ENCODE results near the gene IGLL5. TPM values are rescaled to one million over a fixed set of nuclear protein-coding genes. Genes with fewer than 3 reads are reported as not detected.

Gene IGLL5
- total and polyA plus RNA-seq, 2 experiments from 2014 or later: not detected

DNA sequence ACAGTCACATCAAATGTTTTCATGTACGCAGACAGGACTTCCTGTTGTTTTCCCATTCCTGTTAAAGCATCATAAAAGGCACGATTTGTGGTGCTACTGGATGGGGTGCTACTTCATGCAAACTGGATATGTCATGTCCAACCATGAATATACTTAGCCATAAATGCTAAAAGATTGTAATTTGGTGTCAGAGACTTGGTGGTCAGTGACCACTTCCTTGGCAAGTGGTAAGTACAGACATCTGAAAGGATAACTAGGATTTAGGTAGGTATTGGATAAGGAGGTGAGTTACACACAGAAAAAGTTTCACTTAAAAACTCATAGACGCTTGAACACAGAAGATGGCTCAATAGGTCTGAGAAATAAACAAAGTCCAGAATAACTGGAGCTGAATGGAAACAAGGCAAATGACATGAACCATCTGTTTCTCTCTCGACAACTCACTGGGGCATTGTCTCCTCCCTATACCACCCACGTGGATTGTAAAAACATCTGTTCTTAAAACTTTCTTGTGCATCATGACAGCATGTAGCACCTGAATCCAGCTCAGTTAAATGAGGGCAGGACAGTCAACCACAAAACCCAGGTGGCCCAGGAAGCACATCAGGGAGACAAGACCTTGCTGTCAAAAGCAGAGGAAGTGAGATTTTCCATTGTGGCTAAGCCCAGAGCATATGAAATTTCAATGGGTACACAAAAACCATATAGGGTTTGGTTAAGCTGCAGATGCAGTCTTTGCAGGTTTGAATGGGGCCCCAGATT is 22.1 kb upstream of the IGLL5 start:
- Histone ChIP-seq H3K27ac (no peak overlapping the region), H3K4me1 (ENCODE audit: low read depth) (no peaks in the 10 kb centered on the region), H3K9me3 (ENCODE audit: low read depth) (no peaks in the 10 kb centered on the region), H3K27me3 (no peaks in the 10 kb centered on the region), H3K36me3 (no peaks in the 10 kb centered on the region), H3K4me3 (no peak overlapping the region)
- DNase-seq (ENCODE audit: low read depth in 1 of 2, low spot score in 1 of 2): peak in 1 of 2 donors; percentile 16
- TF ChIP-seq CTCF (IDR thresholded peaks at IDR 0.05; ENCODE audit: low read depth, low read length): no peak

DNA sequence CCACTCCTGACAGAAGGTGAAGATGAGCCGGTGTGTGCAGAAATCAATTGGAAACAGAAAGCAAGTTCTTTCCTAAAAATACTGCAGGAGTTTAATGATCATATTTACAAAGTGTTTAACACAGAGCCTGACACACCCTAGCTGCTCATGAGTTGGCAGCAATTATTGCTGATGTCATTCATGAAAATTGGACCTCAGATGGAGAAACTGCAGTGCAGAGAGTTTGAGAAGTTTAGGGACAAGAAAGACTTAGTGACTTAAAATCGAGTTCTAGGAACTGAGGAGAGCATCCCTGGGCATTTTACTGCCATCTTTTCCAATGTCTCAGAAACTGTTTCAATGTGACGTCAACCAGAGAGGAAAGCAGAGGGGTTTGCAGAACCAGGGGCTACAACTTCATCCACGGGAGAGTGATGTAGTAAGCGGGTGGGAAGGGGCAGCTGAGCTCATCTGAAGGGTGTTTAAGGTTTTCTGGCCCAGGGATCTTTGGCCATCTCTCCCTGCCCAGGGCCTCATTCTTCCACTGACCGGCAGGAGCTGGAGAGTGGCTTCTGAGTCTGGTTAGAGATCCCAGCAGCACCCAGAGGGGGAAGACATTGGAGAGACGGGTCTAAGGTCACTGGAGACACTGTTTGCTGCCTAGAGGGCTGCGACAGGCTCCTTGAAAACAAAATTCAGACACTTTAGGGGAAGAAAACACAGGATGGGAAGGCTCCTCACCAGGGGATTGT is 21.1 kb upstream of the IGLL5 start:
- no peak for DNase-seq (ENCODE audit: low read depth in 1 of 2, low spot score in 1 of 2)
- H3K4me1 ChIP-seq (ENCODE audit: low read depth): no peaks in the 10 kb centered on the region
- H3K4me3 ChIP-seq: no peak overlapping the region
- H3K27me3 ChIP-seq: no peaks in the 10 kb centered on the region
- no peak overlapping the region for H3K27ac ChIP-seq
- no peaks in the 10 kb centered on the region for H3K9me3 ChIP-seq (ENCODE audit: low read depth)
- H3K36me3 ChIP-seq: no peaks in the 10 kb centered on the region
- no peak for TF ChIP-seq CTCF (IDR thresholded peaks at IDR 0.05; ENCODE audit: low read depth, low read length)

DNA sequence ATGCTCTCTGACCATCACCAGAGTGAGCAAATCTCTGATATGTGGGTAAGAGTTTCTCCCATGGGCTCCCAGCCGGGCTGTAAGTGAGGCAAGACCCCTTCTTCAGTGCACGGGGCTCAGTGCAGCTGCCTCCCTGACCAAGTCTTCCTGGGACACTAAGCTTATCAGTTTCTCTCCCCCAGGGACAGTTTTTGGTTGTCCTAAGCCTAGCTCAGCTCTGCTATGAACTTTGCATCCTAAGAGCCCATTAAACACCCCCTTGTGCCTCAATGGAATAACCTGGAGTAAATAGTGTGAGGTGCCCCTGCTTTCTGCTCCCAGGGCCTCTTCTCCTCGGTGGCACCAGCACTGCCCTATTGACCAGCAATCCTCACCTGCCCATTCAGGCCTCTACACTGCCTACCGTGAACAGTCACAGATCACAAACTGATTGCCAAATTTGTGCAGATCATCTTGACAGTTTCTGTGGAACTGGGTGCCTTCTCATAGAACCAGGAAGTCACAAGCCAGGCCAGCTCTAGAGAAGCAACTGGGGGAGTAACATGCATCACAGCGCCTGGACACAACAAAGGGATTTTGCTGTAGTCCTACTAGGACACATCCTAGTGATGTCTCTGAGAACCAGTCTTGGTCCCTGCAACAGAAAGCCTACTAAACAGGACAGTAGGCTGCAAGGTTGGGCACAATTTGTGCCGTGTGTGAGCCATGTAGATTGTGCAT is 19.5 kb upstream of the IGLL5 start:
- Histone ChIP-seq H3K27ac (no peak overlapping the region), H3K4me1 (ENCODE audit: low read depth) (no peaks in the 10 kb centered on the region), H3K27me3 (no peaks in the 10 kb centered on the region), H3K36me3 (no peaks in the 10 kb centered on the region), H3K4me3 (no peak overlapping the region), H3K9me3 (ENCODE audit: low read depth) (no peaks in the 10 kb centered on the region)
- DNase-seq (ENCODE audit: low read depth in 1 of 2, low spot score in 1 of 2): no peak
- no peak for TF ChIP-seq CTCF (IDR thresholded peaks at IDR 0.05; ENCODE audit: low read depth, low read length)

GRCh38 chr22:22870577-22871404 is 16.8 kb upstream of the IGLL5 start:
- no peak for TF ChIP-seq CTCF (IDR thresholded peaks at IDR 0.05; ENCODE audit: low read depth, low read length)
- Histone ChIP-seq H3K36me3 (no peaks in the 10 kb centered on the region), H3K27ac (no peak overlapping the region), H3K9me3 (ENCODE audit: low read depth) (no peaks in the 10 kb centered on the region), H3K4me1 (ENCODE audit: low read depth) (no peaks in the 10 kb centered on the region), H3K27me3 (no peaks in the 10 kb centered on the region), H3K4me3 (no peak overlapping the region)
- no peak for DNase-seq (ENCODE audit: low read depth in 1 of 2, low spot score in 1 of 2)
